Stomach (tissue), 9 donors: ENCODE results near the gene ALG14. TPM values are rescaled to one million over a fixed set of nuclear protein-coding genes. Genes with fewer than 3 reads are reported as not detected.
A peak's percentile ranks its signal among the peaks of the same experiment; 100 is the strongest.

Source experiments
- DNase-seq, 2 donors: peaks; one replicate each; pipeline versions ENCODE4 v3.0.0 to v3.0.0-alpha.2; 2013 to 2019
- H3K27ac ChIP-seq, 5 donors: fragments of 200-600 bp in 4 of 5; sonication (generic) in 4 of 5; one replicate each; pipeline ENCODE4 v1.5.1; 2013 to 2019; ENCODE audit warnings: mild to moderate bottlenecking in 1 of 5, moderate library complexity in 1 of 5
- H3K27me3 ChIP-seq, 3 donors: fragments of 200-600 bp; sonication (generic); one replicate each; pipeline ENCODE4 v1.5.1; 2017 to 2019; ENCODE audit warnings: mixed run types in 1 of 3
- H3K36me3 ChIP-seq, 4 donors: fragments of 200-600 bp; sonication (generic); 1 replicate in 3 of 4; 2 replicates in 1 of 4; pipeline ENCODE4 v1.5.1; 2016 to 2019
- H3K4me1 ChIP-seq, 4 donors: fragments of 200-600 bp; sonication (generic); one replicate each; pipeline ENCODE4 v1.5.1; 2016 to 2019
- H3K4me3 ChIP-seq, 4 donors: fragments of 200-600 bp; sonication (generic) in 3 of 4; one replicate each; pipeline ENCODE4 v1.5.1; 2016 to 2019; ENCODE audit warnings: mild to moderate bottlenecking in 1 of 4
- H3K9me3 ChIP-seq, 4 donors: fragments of 200-600 bp; sonication (generic); one replicate each; pipeline ENCODE4 v1.5.1; 2016 to 2019
- CTCF ChIP-seq, 7 experiments: fragments of 450-650 bp in 4 of 7; fragments of 200-600 bp in 3 of 7; sonication (generic) in 3 of 7; IDR thresholded peaks; one replicate each; pipeline ENCODE4 v1.5.1; 2016 to 2019; ENCODE audit warnings: antibody characterized with exemption in 7 of 7, control low read depth in 2 of 7, mild to moderate bottlenecking in 1 of 7
- EP300 ChIP-seq: sonication (generic); formaldehyde crosslinking; IDR thresholded peaks from one replicate; pipeline ENCODE4 v1.6.1; 2017; ENCODE audit warnings: antibody characterized with exemption
- POLR2A ChIP-seq, 4 donors: fragments of 450-650 bp; IDR thresholded peaks; one replicate each; pipeline ENCODE4 v1.6.1; 2016; ENCODE audit warnings: antibody characterized with exemption in 4 of 4, control low read depth in 2 of 4, mild to moderate bottlenecking in 1 of 4, moderate library complexity in 1 of 4
- POLR2AphosphoS5 ChIP-seq, 3 donors: sonication (generic); formaldehyde crosslinking; IDR thresholded peaks; one replicate each; pipeline ENCODE4 v1.6.1; 2016; ENCODE audit warnings: antibody characterized with exemption in 3 of 3
- WGBS, 5 donors: extraction: QIAGEN DNeasy Blood & Tissue Kit in 3 of 5; methylation state at CpG; one replicate each; pipeline versions ENCODE4 v1.1.5 to v1.1.7; 2013 to 2018; 5-methylcytosine and 5-hydroxymethylcytosine counted together
- intact Hi-C: fragments of 100-400 bp; cut with DNase I; formaldehyde crosslinking; loops from one replicate; pipeline ENCODE4 v1.15.1; 2023; ENCODE audit warnings: low total_unique reads
- polyA plus RNA-seq, 3 donors: library from polyadenylated mRNA; stranded (reverse); fragments of 200-250 nt; gene quantifications; one replicate each; pipeline ENCODE4 v1.2.3, GENCODE V29; 2013
- total RNA-seq, 5 donors: library from RNA; depleted of rRNA; stranded (reverse); fragments of >200 nt; gene quantifications; one replicate each; pipeline versions ENCODE4 v1.1.0 to v1.2.3, GENCODE V29; 2014 to 2016
- donor health status: healthy with polysubstance abuse.
- donor health status: Bipolar disorder and iron deficiency.
- donor health status: healthy.

ALG14 gene
- total and polyA plus RNA-seq, 8 donors, result under 0.01 to 3.5 (median 1.1) TPM; not detected in 1

DNA sequence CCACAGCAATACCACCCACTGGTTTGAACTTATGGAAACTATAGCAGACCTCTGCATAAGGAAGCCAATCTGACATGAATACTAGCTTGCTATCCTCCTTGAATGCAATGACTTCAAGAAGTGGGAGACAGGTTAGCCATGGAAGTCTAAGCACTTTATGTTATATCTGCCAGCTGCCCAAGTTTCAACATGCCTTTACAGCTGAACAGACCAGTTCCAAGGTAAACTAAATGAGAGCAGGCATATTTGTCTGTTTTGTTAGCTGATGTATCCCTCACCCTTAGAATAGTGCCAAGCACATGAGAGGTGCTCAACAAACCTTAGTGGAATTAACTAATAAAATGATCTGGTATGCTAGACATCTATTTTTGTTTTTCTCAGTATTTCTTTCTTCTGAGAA, 65.1 kb downstream of the ALG14 start:
- peak in 1 of 2 donors; percentile 53 for DNase-seq
- no peak overlapping the region for H3K27ac ChIP-seq
- H3K4me1 ChIP-seq, result peaks cover 0 to 17% (median 8%) of the 10 kb centered on the region in 4 donors
- H3K36me3 ChIP-seq, result no peaks in the 10 kb centered on the region
- intact Hi-C loops, result no loop called here
- no peak overlapping the region for H3K4me3 ChIP-seq
- no peak for TF ChIP-seq POLR2A (IDR thresholded peaks at IDR 0.05)
- no peak for TF ChIP-seq POLR2AphosphoS5 (IDR thresholded peaks at IDR 0.05)
- H3K9me3 ChIP-seq, result no peaks in the 10 kb centered on the region
- H3K27me3 ChIP-seq, result no peaks in the 10 kb centered on the region

DNA sequence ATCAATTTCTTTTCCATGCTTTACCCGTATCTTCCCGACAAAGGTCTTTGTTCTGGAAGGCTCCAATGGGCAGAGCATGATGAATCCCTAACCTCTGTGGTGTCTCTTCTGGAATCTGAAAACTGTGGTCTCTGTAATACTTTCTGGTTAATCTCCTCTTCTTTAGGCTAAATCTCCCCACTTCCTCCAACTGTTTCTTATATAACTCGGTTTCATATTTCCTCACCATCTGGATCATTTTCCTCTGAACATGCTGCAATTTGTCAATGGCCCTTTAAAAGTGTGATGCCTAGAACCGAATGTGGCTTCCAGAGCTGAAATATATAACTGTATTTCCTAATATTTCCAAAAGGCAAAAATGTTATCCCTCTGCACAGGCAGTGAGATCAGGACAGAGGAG, 66.1 kb downstream of the ALG14 start:
- DNase-seq, result peak in 1 of 2 donors; percentile 58
- 71 to 84% (median 82%) methylated on average over 4 of the region's 4 CpGs for WGBS, 5 donors
- H3K27ac ChIP-seq, result no peak overlapping the region
- TF ChIP-seq POLR2A (IDR thresholded peaks at IDR 0.05) (no peak), EP300 (no peak), CTCF (IDR thresholded peaks at IDR 0.05) (no peak), POLR2AphosphoS5 (IDR thresholded peaks at IDR 0.05) (no peak)
- H3K9me3 ChIP-seq, result no peaks in the 10 kb centered on the region
- H3K36me3 ChIP-seq, result no peaks in the 10 kb centered on the region
- peaks cover 0 to 25% (median 14%) of the 10 kb centered on the region in 4 donors for H3K4me1 ChIP-seq
- intact Hi-C loops, result no loop called here
- no peak overlapping the region for H3K4me3 ChIP-seq
- no peaks in the 10 kb centered on the region for H3K27me3 ChIP-seq

DNA sequence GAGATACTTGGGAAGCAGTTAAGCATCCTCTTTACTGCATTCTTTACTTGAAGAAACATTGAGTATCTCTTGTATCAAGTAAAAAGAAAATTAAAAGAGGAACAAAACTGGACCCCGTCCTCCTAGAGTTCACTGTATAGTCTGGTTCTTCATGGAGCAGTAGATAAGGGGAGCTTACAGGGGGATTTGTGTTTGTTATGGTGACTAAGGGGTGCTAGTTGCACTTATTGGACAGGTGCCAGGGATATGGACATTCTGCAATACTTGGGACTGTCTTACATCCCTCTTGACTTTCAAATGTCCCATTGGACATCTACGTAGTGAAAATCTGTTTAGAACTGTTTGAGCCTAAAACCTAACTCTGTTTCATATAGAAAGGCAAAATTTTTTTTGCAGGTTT, 67.2 kb downstream of the ALG14 start:
- H3K27me3 ChIP-seq, result no peaks in the 10 kb centered on the region
- H3K4me1 ChIP-seq, result peaks cover 0 to 25% (median 14%) of the 10 kb centered on the region in 4 donors
- TF ChIP-seq POLR2AphosphoS5 (IDR thresholded peaks at IDR 0.05) (no peak), POLR2A (IDR thresholded peaks at IDR 0.05) (no peak), EP300 (no peak), CTCF (IDR thresholded peaks at IDR 0.05) (no peak)
- no peak overlapping the region for H3K4me3 ChIP-seq
- no peaks in the 10 kb centered on the region for H3K36me3 ChIP-seq
- H3K9me3 ChIP-seq, result no peaks in the 10 kb centered on the region
- H3K27ac ChIP-seq, result no peak overlapping the region
- intact Hi-C loops, result no loop called here
- 56 to 97% (median 94%) methylated on average over 2 of the region's 2 CpGs for whole genome bisulfite sequencing, 5 donors
- no peak for DNase-seq

GRCh38 chr1:95004013-95004412, 68.7 kb downstream of the ALG14 start:
- intact Hi-C loops, result no loop called here
- no peaks in the 10 kb centered on the region for H3K9me3 ChIP-seq
- no peak overlapping the region for H3K4me3 ChIP-seq
- no peaks in the 10 kb centered on the region for H3K27me3 ChIP-seq
- WGBS, 5 donors, result 85 to 91% (median 89%) methylated on average over 7 of the region's 7 CpGs
- TF ChIP-seq EP300 (no peak), POLR2A (IDR thresholded peaks at IDR 0.05) (no peak)
- DNase-seq, result no peak
- no peaks in the 10 kb centered on the region for H3K36me3 ChIP-seq
- no peak overlapping the region for H3K27ac ChIP-seq
- H3K4me1 ChIP-seq, result peaks cover 0 to 25% (median 14%) of the 10 kb centered on the region in 4 donors

- intact Hi-C loops, result no loop called here
- H3K36me3 ChIP-seq, result no peaks in the 10 kb centered on the region
- 73 to 86% (median 80%) methylated on average over 4 of the region's 4 CpGs for whole genome bisulfite sequencing, 5 donors
- H3K27ac ChIP-seq, result no peak overlapping the region
- no peak overlapping the region for H3K4me3 ChIP-seq
- no peak for DNase-seq
- TF ChIP-seq POLR2A (IDR thresholded peaks at IDR 0.05) (no peak), EP300 (no peak)
- no peaks in the 10 kb centered on the region for H3K27me3 ChIP-seq
- peaks cover 0 to 25% (median 14%) of the 10 kb centered on the region in 4 donors for H3K4me1 ChIP-seq
- H3K9me3 ChIP-seq, result no peaks in the 10 kb centered on the region
Observed at GRCh38 chr1:95003433-95003738, 69.4 kb downstream of the ALG14 start.

- H3K4me1 ChIP-seq, result peaks cover 0 to 21% (median 14%) of the 10 kb centered on the region in 4 donors
- H3K4me3 ChIP-seq, result no peak overlapping the region
- WGBS, 5 donors, result 36 to 45% (median 37%) methylated on average over 8 of the region's 8 CpGs
- H3K9me3 ChIP-seq, result no peaks in the 10 kb centered on the region
- H3K27me3 ChIP-seq, result no peaks in the 10 kb centered on the region
- no peaks in the 10 kb centered on the region for H3K36me3 ChIP-seq
- H3K27ac ChIP-seq, result peak overlapping the region in 2 of 5 donors; percentile 11 to 65
- TF ChIP-seq EP300, result no peak
- no peak for TF ChIP-seq CTCF (IDR thresholded peaks at IDR 0.05)
- TF ChIP-seq POLR2AphosphoS5 (IDR thresholded peaks at IDR 0.05), result no peak
- no peak for TF ChIP-seq POLR2A (IDR thresholded peaks at IDR 0.05)
- intact Hi-C loops, result no loop called here
- peak in 1 of 2 donors; percentile 80 for DNase-seq
Observed at GRCh38 chr1:95002540-95003432, 70.0 kb downstream of the ALG14 start.
